ENCODE results near the gene TSFM.

TSFM gene

GRCh38 chr12:57736741-57737466 is 45.7 kb upstream of the TSFM start:
- peak overlapping the region; percentile 66 for H3K23ac ChIP-seq (ENCODE audit: low read length)
- H4K8ac ChIP-seq (ENCODE audit: low read depth, low read length): no peak overlapping the region
- H3K79me2 ChIP-seq (ENCODE audit: control insufficient read depth, insufficient read depth, low read length): no peaks in the 10 kb centered on the region
- H3K27ac ChIP-seq (ENCODE audit: low read depth, low read length): no peak overlapping the region
- H3K79me1 ChIP-seq (ENCODE audit: low read length): no peaks in the 10 kb centered on the region
- no peak overlapping the region for H2BK120ac ChIP-seq (ENCODE audit: low read depth, low read length)
- H3K4ac ChIP-seq (ENCODE audit: low read depth, low read length): no peak overlapping the region
- no CpG with 5 or more reads among the region's 31 CpGs for WGBS (ENCODE audit: extremely low coverage, insufficient coverage, low lambda C conversion rate)
- no peak overlapping the region for H3K9ac ChIP-seq (ENCODE audit: low read length)
- no peak for DNase-seq
- no peak overlapping the region for H2BK15ac ChIP-seq (replicated peaks; ENCODE audit: low read depth)
- H3K4me1 ChIP-seq (ENCODE audit: control insufficient read depth, low read depth, low read length): peaks cover 2% of the 10 kb centered on the region
- H3K27me3 ChIP-seq (ENCODE audit: insufficient read depth, low read length, poor library complexity): peaks cover 65% of the 10 kb centered on the region
- no peak overlapping the region for H4K5ac ChIP-seq (ENCODE audit: low read length)
- no peak overlapping the region for H3K18ac ChIP-seq (ENCODE audit: low read length)
- peak overlapping the region; percentile 34 for H3K56ac ChIP-seq (ENCODE audit: low read length)
- H2BK5ac ChIP-seq (ENCODE audit: low read length): no peak overlapping the region
- H2AK5ac ChIP-seq (ENCODE audit: low read length): no peak overlapping the region
- no peak overlapping the region for H3K4me3 ChIP-seq (ENCODE audit: low read length)
- no peaks in the 10 kb centered on the region for H3K36me3 ChIP-seq (ENCODE audit: control insufficient read depth, insufficient read depth, low read length)
- H3K4me2 ChIP-seq (ENCODE audit: low read length): peak overlapping the region; percentile 18

DNA sequence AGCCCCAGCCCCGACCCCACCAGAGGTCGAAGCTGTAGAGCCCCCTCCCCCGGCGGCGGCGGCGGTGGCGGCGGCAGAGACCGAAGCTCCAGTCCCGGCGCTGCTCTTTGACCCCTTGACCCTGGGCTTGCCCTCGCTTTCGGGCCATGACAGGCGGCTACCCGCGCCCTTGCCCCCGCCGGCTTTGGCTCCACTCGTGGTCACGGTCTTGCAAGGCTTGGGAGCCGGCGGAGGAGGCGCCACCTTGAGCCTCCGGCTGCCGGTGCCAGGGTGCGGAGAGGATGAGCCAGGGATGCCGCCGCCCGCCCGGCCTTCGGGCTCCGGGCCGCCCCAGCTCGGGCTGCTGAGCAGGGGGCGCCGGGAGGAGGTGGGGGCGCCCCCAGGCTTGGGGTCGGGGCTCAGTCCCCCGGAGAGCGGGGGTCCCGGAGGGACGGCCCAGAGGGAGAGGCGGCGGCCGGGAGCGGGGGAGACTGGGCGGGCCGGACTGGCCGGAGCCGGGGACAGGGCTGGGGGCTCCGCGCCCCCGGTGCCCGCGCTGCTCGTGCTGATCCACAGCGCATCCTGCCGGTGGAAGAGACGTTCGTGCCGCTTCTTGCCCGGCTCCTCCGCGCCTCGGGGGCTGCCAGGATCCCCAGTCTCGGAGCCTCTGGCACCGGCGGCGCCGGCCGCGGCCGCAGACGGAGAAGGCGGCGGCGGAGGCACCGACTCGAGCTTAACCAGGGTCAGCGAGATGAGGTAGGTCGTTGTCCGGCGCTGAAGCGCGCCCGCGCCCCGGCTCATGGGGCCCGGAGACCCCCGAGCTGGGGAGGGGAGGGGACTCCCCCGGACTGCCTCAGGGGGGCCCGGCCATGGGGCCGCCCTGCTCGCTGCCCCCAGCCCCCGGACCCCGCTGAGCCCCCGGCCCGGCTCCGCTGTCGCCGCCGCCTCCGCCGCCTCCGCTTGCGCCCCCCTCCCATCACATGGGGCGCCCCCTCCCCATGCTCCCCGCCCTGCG is 44.8 kb upstream of the TSFM start:
- no peak overlapping the region for H3K27ac ChIP-seq (ENCODE audit: low read depth, low read length)
- H3K79me1 ChIP-seq (ENCODE audit: low read length): no peaks in the 10 kb centered on the region
- no peak overlapping the region for H4K5ac ChIP-seq (ENCODE audit: low read length)
- no peaks in the 10 kb centered on the region for H3K36me3 ChIP-seq (ENCODE audit: control insufficient read depth, insufficient read depth, low read length)
- H3K79me2 ChIP-seq (ENCODE audit: control insufficient read depth, insufficient read depth, low read length): no peaks in the 10 kb centered on the region
- H3K4me3 ChIP-seq (ENCODE audit: low read length): no peak overlapping the region
- H2BK5ac ChIP-seq (ENCODE audit: low read length): no peak overlapping the region
- no peak overlapping the region for H4K8ac ChIP-seq (ENCODE audit: low read depth, low read length)
- no peak overlapping the region for H3K4ac ChIP-seq (ENCODE audit: low read depth, low read length)
- H3K4me2 ChIP-seq (ENCODE audit: low read length): peak overlapping the region; percentile 13
- H3K18ac ChIP-seq (ENCODE audit: low read length): no peak overlapping the region
- no peak overlapping the region for H2AK5ac ChIP-seq (ENCODE audit: low read length)
- no peak overlapping the region for H2BK120ac ChIP-seq (ENCODE audit: low read depth, low read length)
- DNase-seq: no peak
- WGBS (ENCODE audit: extremely low coverage, insufficient coverage, low lambda C conversion rate): no CpG with 5 or more reads among the region's 110 CpGs
- H3K56ac ChIP-seq (ENCODE audit: low read length): no peak overlapping the region
- H3K23ac ChIP-seq (ENCODE audit: low read length): peak overlapping the region; percentile 66
- no peak overlapping the region for H3K9ac ChIP-seq (ENCODE audit: low read length)
- H3K27me3 ChIP-seq (ENCODE audit: insufficient read depth, low read length, poor library complexity): peaks cover 62% of the 10 kb centered on the region
- H2BK15ac ChIP-seq (replicated peaks; ENCODE audit: low read depth): no peak overlapping the region
- peaks cover 2% of the 10 kb centered on the region for H3K4me1 ChIP-seq (ENCODE audit: control insufficient read depth, low read depth, low read length)

GRCh38 chr12:57738661-57739237 is 43.8 kb upstream of the TSFM start, which contains the start of gene AGAP2:
Gene AGAP2 (minus strand): TSS chr12:57738742. CDS start chr12:57738246, 496 bp downstream.
- Histone ChIP-seq H3K4me2 (ENCODE audit: low read length) (peak within 1 kb of the TSS; percentile 13), H4K8ac (ENCODE audit: low read depth, low read length) (no peak within 1 kb of the TSS), H3K27me3 (ENCODE audit: insufficient read depth, low read length, poor library complexity) (peaks cover 59% of the 10 kb centered on the region), H2BK15ac (replicated peaks; ENCODE audit: low read depth) (no peak within 1 kb of the TSS), H2BK120ac (ENCODE audit: low read depth, low read length) (no peak within 1 kb of the TSS), H3K36me3 (ENCODE audit: control insufficient read depth, insufficient read depth, low read length) (no peaks in the 10 kb centered on the region), H3K4me3 (ENCODE audit: low read length) (no peak within 1 kb of the TSS), H3K79me2 (ENCODE audit: control insufficient read depth, insufficient read depth, low read length) (no peaks in the 10 kb centered on the region), H3K23ac (ENCODE audit: low read length) (no peak within 1 kb of the TSS), H3K18ac (ENCODE audit: low read length) (no peak within 1 kb of the TSS), H3K27ac (ENCODE audit: low read depth, low read length) (no peak within 1 kb of the TSS), H3K56ac (ENCODE audit: low read length) (no peak within 1 kb of the TSS), H2BK5ac (ENCODE audit: low read length) (no peak within 1 kb of the TSS), H4K5ac (ENCODE audit: low read length) (no peak within 1 kb of the TSS), H3K4me1 (ENCODE audit: control insufficient read depth, low read depth, low read length) (peaks cover 2% of the 10 kb centered on the region), H2AK5ac (ENCODE audit: low read length) (no peak within 1 kb of the TSS), H3K9ac (ENCODE audit: low read length) (no peak within 1 kb of the TSS), H3K4ac (ENCODE audit: low read depth, low read length) (no peak within 1 kb of the TSS), H3K79me1 (ENCODE audit: low read length) (no peaks in the 10 kb centered on the region)
- WGBS (ENCODE audit: extremely low coverage, insufficient coverage, low lambda C conversion rate): no CpG with 5 or more reads among the region's 36 CpGs
- DNase-seq: peak; percentile 78

DNA sequence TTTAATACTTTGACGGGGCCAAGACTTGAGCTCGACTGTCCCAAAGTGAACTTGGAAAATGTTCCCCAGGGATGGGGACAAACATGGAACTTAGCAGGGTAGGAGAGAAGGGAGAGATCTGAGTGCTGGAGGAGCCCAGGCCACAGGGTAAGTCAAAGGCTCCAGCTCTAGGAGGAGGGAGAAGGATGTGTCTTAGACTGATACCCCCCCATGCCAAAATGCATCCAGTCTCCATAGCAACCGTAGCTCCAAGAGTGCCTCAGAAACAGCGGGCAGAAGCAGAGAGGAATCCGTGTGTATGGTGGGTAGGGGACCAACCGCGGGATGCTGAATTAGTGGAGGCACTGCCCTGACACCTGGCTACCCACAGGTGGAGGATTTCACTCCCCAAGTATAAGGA is 43.2 kb upstream of the TSFM start:
- Histone ChIP-seq H2BK120ac (ENCODE audit: low read depth, low read length) (no peak overlapping the region), H3K9ac (ENCODE audit: low read length) (no peak overlapping the region), H3K4me1 (ENCODE audit: control insufficient read depth, low read depth, low read length) (peaks cover 2% of the 10 kb centered on the region), H3K23ac (ENCODE audit: low read length) (no peak overlapping the region), H3K79me1 (ENCODE audit: low read length) (no peaks in the 10 kb centered on the region), H2BK5ac (ENCODE audit: low read length) (no peak overlapping the region), H3K36me3 (ENCODE audit: control insufficient read depth, insufficient read depth, low read length) (no peaks in the 10 kb centered on the region), H3K4me2 (ENCODE audit: low read length) (no peak overlapping the region), H4K8ac (ENCODE audit: low read depth, low read length) (no peak overlapping the region), H3K4me3 (ENCODE audit: low read length) (no peak overlapping the region), H3K4ac (ENCODE audit: low read depth, low read length) (no peak overlapping the region), H2BK15ac (replicated peaks; ENCODE audit: low read depth) (no peak overlapping the region), H3K27ac (ENCODE audit: low read depth, low read length) (no peak overlapping the region), H3K56ac (ENCODE audit: low read length) (no peak overlapping the region), H3K18ac (ENCODE audit: low read length) (no peak overlapping the region), H3K27me3 (ENCODE audit: insufficient read depth, low read length, poor library complexity) (peaks cover 53% of the 10 kb centered on the region), H4K5ac (ENCODE audit: low read length) (no peak overlapping the region), H3K79me2 (ENCODE audit: control insufficient read depth, insufficient read depth, low read length) (no peaks in the 10 kb centered on the region), H2AK5ac (ENCODE audit: low read length) (no peak overlapping the region)
- no CpG with 5 or more reads among the region's 7 CpGs for WGBS (ENCODE audit: extremely low coverage, insufficient coverage, low lambda C conversion rate)
- DNase-seq: no peak

- Histone ChIP-seq H3K4me1 (ENCODE audit: control insufficient read depth, low read depth, low read length) (peaks cover 2% of the 10 kb centered on the region), H4K8ac (ENCODE audit: low read depth, low read length) (no peak overlapping the region), H2AK5ac (ENCODE audit: low read length) (no peak overlapping the region), H3K79me2 (ENCODE audit: control insufficient read depth, insufficient read depth, low read length) (no peaks in the 10 kb centered on the region), H3K27ac (ENCODE audit: low read depth, low read length) (no peak overlapping the region), H4K5ac (ENCODE audit: low read length) (no peak overlapping the region), H2BK5ac (ENCODE audit: low read length) (no peak overlapping the region), H3K79me1 (ENCODE audit: low read length) (no peaks in the 10 kb centered on the region), H3K56ac (ENCODE audit: low read length) (no peak overlapping the region), H3K36me3 (ENCODE audit: control insufficient read depth, insufficient read depth, low read length) (no peaks in the 10 kb centered on the region), H2BK120ac (ENCODE audit: low read depth, low read length) (no peak overlapping the region), H3K9ac (ENCODE audit: low read length) (no peak overlapping the region), H3K4ac (ENCODE audit: low read depth, low read length) (no peak overlapping the region), H3K23ac (ENCODE audit: low read length) (no peak overlapping the region), H3K18ac (ENCODE audit: low read length) (no peak overlapping the region), H2BK15ac (replicated peaks; ENCODE audit: low read depth) (no peak overlapping the region), H3K4me2 (ENCODE audit: low read length) (no peak overlapping the region), H3K27me3 (ENCODE audit: insufficient read depth, low read length, poor library complexity) (peaks cover 47% of the 10 kb centered on the region), H3K4me3 (ENCODE audit: low read length) (no peak overlapping the region)
- no peak for DNase-seq
- WGBS (ENCODE audit: extremely low coverage, insufficient coverage, low lambda C conversion rate): no CpG with 5 or more reads among the region's 10 CpGs
Measured at GRCh38 chr12:57739914-57740538, 42.6 kb upstream of the TSFM start.
